HG02973 (cell line): Measurements from ENCODE around the gene GJA10.

Source experiments
- ATAC-seq: cut with Tn5 transposase; IDR thresholded peaks from one replicate; pipeline ENCODE4 v1.9.1; 2021; ENCODE audit warnings: moderate library complexity; ENCODE audit not compliant: unreplicated experiment

The GJA10 gene

DNA sequence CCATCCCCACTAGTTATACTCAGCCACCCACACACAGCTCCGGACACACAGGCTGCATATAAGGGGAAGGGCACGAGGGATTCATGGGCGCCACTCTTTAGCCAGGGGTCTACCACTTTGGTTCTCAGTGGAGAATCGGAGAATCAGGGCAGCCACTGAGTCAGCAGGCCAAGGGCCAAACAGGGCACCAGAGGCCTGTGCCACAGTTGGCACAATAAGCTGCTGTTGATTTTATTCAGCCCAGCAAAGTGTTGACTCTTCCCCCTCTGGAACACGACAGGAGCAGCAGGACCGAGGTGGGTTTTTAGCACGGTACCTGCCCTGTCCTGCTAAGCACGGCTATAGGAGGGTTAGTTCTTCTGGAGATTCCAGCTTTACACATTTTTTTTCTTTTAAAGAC, 48.3 kb downstream of the GJA10 start:
- ATAC-seq: no peak

DNA sequence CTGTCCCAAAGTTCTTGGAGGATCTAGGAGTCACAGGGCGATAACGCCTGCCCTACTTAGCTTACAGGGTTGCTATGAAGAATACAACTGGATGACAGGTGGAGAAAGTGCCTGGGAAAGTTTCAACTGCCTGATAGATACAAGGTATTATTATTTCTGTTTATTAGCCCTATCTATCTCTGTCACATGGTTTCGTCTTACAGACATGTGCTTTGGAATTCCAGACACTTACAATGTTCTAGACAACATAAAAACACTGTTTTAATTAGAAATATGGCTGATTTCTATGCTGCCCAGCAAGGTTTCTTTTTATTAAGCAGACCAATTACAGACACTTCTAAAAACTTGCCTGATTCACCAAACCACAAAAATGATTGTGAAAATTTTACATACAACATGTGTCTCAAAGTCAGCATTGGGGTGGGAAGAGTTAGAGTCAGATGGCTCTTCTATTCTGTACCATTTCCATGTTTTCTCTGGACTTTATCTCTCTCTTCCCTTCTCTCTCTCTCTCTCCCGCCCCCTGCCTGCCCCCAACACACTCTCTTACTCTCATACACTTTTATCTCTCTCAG, 50.0 kb downstream of the GJA10 start:
- ATAC-seq: no peak

DNA sequence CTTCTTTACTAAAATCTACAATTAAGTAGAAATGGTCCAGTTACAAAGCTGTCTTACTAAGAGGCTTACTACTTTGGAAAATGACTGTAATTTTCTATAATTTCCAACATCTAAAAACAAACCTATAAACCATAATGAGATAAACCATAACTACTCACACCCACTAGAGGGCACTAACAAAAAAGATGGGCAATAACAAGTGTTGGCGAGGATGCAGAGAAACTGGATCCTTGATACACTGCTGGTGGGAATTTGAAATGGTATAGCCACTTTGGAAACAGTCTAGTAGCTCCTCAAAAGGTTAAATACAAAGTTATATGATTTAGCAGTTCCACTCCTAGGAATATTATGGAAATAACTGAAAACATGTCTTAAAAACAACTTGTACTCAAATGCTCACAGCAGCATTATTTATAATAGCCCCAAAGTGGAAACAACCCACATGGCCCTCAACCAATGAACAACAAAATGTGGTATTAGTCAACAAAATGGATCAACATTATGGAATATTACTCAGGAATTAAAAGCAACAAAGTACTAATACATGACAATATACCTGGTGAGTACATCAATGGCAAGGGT, 50.6 kb downstream of the GJA10 start:
- ATAC-seq: no peak
